Activated effector memory CD4-positive, alpha-beta T cell treated with anti-CD3 and anti-CD28 coated beads, Interleukin-2, amount 50 U/mL, for 16 hours (primary cell): ENCODE data around the gene TMEM225B.
"Not testable (repeated sequence)": the region's sequence is repeated elsewhere in the genome, so short reads cannot be mapped to it uniquely, and the experiment has no call there.

Experiments used
- DNase-seq: peaks from one replicate; pipeline ENCODE4 v3.0.0-alpha.2; 2020

The TMEM225B gene

DNA sequence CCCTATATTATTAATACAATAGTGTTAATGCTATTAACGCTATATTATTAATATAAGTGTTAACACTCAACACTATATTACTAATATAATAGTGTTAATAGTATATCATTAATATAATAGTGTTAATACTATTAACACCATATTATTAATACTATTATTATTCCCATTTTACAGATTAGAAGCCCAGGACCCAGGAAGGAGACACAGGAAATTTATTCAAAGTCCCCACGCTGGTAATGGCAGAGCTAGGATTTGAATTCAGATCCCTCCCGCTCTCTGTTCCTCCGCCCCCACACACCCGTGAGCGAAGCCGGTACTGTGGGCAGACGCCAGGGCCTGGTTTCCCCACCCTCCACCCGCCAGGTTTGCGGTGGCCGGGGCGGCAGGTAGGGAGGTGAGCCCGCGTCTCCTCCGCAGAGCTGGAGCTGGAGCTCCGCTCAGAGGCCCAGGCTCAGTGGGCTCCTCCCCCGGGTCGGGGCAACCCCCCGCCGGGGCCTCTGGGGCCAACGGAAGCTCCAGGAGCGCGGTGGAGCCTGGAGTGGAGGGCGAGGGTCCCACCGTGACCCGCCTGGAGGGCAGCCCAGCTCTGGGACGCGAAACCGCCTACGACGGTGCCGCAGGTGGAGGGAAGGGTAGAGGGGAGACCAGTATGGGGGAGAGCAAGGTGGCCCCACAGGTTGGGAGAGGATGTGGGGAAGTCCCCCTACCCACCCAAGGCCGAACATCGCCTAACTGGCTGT lies at the start of gene TMEM225B:
Gene TMEM225B, plus strand, starts transcription at position 506 of the 740 bp plus-strand sequence. CDS start 6,122 bp downstream, outside the sequence.
- no peak for DNase-seq

- DNase-seq: not testable (repeated sequence)
Measured at GRCh38 chr7:99549545-99549944, 48.5 kb upstream of the TMEM225B start.

- DNase-seq: no peak
Measured at GRCh38 chr7:99551334-99551733, 46.7 kb upstream of the TMEM225B start.

DNA sequence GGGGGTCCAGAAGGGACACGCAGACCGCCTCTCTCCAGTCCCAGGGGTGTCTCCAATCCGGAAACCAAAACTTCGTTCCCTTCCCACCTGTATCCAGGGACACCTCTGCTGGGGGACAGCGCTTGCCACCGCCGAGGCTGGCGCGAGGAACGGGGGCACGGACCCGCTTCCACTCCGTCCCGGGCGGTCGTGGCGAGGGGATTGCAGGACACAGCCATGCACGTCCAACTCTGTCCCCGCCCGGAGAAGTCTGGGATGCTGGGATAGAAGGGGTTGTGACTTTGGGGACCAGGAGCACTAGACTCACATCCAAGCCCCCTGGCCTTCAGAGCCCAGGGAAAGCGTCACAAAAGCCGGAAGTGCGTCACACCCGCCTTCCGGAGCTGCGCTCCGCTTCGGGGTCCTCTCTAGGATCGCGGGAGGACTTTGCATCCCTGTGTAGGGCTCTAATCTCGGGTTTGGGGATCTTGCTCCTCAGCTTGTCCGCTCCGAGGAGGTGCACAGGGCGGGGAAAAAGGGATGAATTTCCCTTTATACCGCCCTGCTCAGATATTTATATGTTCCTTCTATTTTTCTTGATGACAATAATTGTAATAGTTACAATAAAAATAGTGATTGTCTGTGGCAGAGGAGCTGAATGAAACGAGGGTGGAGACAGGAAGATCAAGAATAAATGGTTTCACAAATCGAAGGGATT lies 46.2 kb upstream of the TMEM225B start, which contains the start of gene FAM200A:
Gene FAM200A, minus strand, starts transcription at position 348 of the 697 bp plus-strand sequence. CDS start 3,707 bp downstream, outside the sequence.
- peak; percentile 94 for DNase-seq

GRCh38 chr7:99553039-99553438 lies 45.0 kb upstream of the TMEM225B start:
- no peak for DNase-seq

DNA sequence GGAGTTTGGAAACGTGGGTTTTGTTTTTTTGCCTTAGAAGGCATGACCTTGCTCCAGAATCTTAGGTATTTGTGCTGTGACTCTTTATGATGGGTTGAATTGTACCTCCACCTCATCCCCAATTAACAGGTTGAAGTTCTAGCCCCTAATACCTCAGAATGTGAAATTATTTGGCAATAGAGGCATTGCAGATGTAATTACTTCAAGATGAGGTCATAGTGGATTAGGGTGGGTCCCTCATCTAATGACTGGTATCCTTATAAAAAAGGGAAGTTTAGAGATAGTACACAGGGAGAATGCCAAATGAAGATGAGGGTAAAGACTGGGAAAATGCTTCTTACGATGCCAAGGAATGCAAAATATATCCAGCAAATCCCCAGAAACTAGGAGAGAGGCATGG lies 43.1 kb upstream of the TMEM225B start:
- no peak for DNase-seq

DNA sequence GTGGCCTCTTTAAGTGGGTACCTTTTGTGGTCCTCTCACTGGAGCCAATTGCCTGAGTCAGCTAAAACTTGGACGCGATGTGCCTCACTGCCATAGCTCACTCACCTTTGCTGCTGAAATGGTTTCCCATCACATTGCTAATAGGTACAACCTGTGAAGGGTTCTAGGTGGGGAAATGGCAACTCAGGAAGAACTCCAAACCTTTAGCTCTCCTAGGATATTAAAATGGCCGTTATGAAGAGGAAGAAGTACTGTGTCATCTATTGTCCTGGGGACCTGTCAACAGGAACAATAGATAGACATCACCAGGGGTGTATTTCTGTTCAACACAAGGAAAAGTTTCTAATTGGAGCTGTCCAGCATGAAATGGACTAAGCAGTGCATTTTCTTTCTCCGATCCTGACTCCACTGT lies 40.9 kb upstream of the TMEM225B start:
- DNase-seq: no peak

GRCh38 chr7:99557940-99558305 lies 40.1 kb upstream of the TMEM225B start:
- DNase-seq: no peak

- peak; percentile 95 for DNase-seq
Measured at GRCh38 chr7:99558306-99559174, 39.5 kb upstream of the TMEM225B start, which contains the start of gene ZNF655. Gene ZNF655, plus strand, starts transcription at chr7:99558642. Its CDS starts 1,918 bp downstream, at chr7:99560560.

GRCh38 chr7:99559175-99559915 lies 38.7 kb upstream of the TMEM225B start:
- DNase-seq: no peak

GRCh38 chr7:99560834-99561736 lies 37.0 kb upstream of the TMEM225B start:
- DNase-seq: no peak

DNA sequence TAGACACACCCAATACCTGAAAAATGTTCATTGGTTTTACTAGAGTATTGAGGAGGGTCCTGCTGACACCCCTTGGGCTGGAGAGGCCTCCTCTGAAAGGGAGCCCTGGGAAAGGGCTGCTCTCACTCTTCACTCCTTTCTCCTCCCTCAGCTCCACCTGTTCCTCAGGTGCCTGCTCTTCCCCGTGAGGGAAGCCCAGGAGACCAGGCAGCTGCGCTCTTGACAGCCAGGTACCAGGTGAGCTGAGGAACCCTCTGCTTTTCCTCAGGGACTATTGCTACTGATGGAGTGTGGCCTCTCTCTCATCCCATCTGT lies 36.4 kb upstream of the TMEM225B start:
- no peak for DNase-seq

DNA sequence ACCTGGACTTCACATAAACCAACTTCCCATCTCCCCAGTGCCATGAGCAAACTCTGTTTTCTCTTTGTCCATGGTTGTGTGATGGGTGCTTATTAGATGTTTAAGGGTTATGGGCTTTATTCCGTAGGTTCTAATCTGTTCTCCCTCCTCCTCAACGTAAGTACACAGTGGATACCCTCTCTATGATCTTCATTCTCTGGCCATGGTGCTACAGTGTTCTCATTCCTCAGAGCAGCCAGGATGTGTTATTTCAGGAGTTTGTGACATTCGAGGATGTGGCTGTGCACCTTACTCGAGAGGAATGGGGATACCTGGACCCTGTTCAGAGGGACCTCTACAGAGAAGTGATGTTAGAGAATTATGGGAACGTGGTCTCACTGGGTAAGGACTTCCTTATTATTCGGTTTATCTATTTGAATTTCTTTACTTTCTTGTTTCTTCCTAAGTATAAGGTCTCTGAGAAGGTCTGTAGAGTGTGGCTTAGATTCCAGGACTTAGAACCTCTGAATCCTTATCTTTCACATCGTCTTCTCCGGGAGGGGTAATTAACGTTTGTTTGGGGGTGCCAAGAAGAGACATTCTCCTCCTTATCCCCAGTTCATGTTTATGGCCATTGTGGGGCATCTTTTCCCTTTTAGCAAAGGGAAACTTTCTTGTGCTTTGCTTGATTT lies 35.8 kb upstream of the TMEM225B start:
- DNase-seq: no peak

GRCh38 chr7:99562832-99563231 lies 35.2 kb upstream of the TMEM225B start:
- peak; percentile 72 for DNase-seq

- no peak for DNase-seq
Measured at GRCh38 chr7:99563650-99564049, 34.4 kb upstream of the TMEM225B start.

GRCh38 chr7:99568770-99569169 lies 29.3 kb upstream of the TMEM225B start:
- not testable (repeated sequence) for DNase-seq

GRCh38 chr7:99571768-99572167 lies 26.3 kb upstream of the TMEM225B start:
- no peak for DNase-seq

- DNase-seq: no peak
Measured at GRCh38 chr7:99573257-99573656, 24.8 kb upstream of the TMEM225B start.

DNA sequence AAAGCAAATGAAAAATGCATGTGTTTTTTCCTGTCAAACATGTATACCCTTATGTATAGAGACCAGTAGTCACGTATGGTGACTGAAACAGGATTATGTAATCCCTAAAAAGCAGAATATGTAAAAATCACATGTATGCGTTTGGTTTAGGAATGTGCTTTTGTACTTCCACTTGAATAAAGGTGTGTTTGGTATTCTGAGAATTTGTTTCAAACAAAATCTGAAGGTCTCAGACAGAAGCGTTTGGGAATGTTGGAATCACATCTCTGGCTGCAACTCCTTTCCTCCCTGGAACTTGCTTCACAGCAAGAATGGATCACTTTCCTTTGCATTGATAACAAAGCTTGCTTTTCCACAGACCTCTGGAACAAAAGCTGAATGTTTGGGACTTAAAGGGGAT lies 21.8 kb upstream of the TMEM225B start:
- no peak for DNase-seq

GRCh38 chr7:99579281-99579955 lies 18.6 kb upstream of the TMEM225B start:
- no peak for DNase-seq
